IPS-20b (cell line): ENCODE results near the gene RCAN2.

Experiments used
- H3K27ac ChIP-seq: one replicate; pipeline ENCODE4 v1.5.1; 2013; ENCODE audit warnings: low read length
- H3K27me3 ChIP-seq: 2 replicates; pipeline ENCODE4 v1.6.1; 2013; ENCODE audit warnings: mild to moderate bottlenecking, low read length, inconsistent platforms; ENCODE audit not compliant: insufficient read depth
- H3K36me3 ChIP-seq: 2 replicates; pipeline ENCODE4 v1.6.1; 2013; ENCODE audit warnings: low read depth, mild to moderate bottlenecking, inconsistent platforms, low read length, moderate library complexity; ENCODE audit not compliant: insufficient read depth
- H3K4me1 ChIP-seq: 2 replicates; pipeline ENCODE4 v1.6.1; 2013; ENCODE audit warnings: mild to moderate bottlenecking, control low read depth, inconsistent platforms, low read length, moderate library complexity; ENCODE audit not compliant: insufficient read depth
- H3K4me3 ChIP-seq: 2 replicates; pipeline ENCODE4 v1.5.1; 2013; ENCODE audit warnings: mild to moderate bottlenecking, low read length, inconsistent platforms
- H3K9ac ChIP-seq: 2 replicates; pipeline ENCODE4 v1.6.1; 2013; ENCODE audit warnings: low read depth, mild to moderate bottlenecking, inconsistent platforms, low read length, moderate library complexity
- H3K9me3 ChIP-seq: 2 replicates; pipeline ENCODE4 v1.6.1; 2013; ENCODE audit warnings: mild to moderate bottlenecking, low read depth, low read length, inconsistent platforms; ENCODE audit not compliant: insufficient read depth

Gene RCAN2

DNA sequence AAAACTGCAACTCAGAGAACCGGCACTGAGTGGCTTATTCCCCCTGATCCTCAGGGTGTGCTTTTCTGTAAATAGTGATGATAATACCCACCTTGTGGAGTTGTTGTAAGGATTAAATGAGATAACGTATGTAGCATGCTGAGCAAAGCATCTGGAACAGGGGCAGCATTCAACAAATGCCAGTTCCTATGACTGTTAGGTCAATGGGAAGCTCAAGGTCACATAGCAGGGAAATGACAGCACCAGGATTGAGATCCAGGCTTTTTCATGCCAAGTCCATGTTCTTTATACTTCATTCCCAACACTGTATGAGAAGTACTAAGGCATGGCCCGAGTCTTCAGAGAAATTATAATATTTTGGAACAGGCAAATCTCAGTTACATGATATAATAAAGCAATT is 5.1 kb downstream of the RCAN2 start:
- no peak overlapping the region for H3K27ac ChIP-seq
- H3K9ac ChIP-seq, result no peak overlapping the region
- no peaks in the 10 kb centered on the region for H3K36me3 ChIP-seq
- H3K9me3 ChIP-seq, result no peaks in the 10 kb centered on the region
- H3K4me3 ChIP-seq, result no peak overlapping the region
- peaks cover 16% of the 10 kb centered on the region for H3K4me1 ChIP-seq
- H3K27me3 ChIP-seq, result peaks cover 23% of the 10 kb centered on the region

DNA sequence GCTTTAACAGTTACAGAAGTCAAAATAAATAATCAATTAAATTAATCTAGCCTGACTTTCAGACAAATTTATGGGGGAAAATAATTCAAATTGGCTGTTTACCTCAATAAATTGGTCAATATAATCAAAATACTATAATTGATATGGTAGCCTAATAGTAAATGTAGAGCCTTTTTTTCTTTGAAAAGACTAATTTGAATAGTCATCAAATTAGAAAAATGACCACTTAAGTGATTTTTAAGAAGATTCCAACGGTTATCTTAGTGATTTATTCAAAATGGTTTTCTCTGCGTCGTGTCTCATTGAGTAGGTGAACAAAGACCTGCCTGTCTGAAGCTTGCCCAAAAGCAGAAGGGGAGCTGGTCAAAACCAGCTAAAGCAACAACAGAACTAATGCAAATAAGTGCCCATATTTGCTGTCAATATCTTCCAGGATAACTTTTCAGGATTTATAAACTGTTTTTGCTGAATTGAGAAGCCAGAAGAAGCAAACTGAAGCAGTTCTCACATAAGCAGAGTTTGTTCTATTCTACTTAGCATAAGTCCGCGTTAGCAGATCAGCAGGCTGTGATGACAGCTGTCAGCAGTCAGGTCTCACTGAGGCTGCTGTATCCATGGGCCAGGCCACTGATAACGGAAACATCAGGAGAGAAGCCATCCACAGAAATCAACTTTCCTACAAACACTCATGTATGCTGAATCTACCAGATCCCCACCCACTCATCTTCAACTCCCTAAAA is 7.0 kb downstream of the RCAN2 start:
- Histone ChIP-seq H3K36me3 (no peaks in the 10 kb centered on the region), H3K27me3 (peaks cover 8% of the 10 kb centered on the region), H3K9ac (no peak overlapping the region), H3K27ac (no peak overlapping the region), H3K9me3 (no peaks in the 10 kb centered on the region), H3K4me1 (peaks cover 9% of the 10 kb centered on the region; the same call in 1 of the 2 replicates), H3K4me3 (no peak overlapping the region)

DNA sequence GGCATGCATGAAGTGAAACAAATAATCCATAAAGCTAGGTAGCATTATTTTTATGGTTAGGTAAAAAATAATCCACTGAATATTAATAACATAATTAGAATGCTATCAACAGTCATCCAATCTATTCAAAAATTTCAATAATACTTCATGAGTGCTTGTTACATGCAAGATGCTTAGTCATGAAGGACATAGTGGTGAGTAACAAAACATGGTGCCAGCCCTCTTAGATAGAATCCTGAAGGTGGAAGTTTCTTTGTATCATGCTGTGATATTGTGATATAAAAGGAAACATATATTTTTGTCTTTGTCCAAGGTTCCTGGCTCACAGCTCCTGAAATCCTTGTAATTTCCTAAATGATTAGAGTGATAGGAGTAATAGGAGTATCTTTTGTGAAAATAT is 14.9 kb downstream of the RCAN2 start:
- H3K27ac ChIP-seq, result no peak overlapping the region
- H3K9me3 ChIP-seq, result no peaks in the 10 kb centered on the region
- H3K36me3 ChIP-seq, result no peaks in the 10 kb centered on the region
- no peak overlapping the region for H3K4me3 ChIP-seq
- no peak overlapping the region for H3K9ac ChIP-seq
- H3K27me3 ChIP-seq, result no peaks in the 10 kb centered on the region
- 0 out of 2 replicates have a peak, but pooled peaks cover 8% of the 10 kb centered on the region for H3K4me1 ChIP-seq

DNA sequence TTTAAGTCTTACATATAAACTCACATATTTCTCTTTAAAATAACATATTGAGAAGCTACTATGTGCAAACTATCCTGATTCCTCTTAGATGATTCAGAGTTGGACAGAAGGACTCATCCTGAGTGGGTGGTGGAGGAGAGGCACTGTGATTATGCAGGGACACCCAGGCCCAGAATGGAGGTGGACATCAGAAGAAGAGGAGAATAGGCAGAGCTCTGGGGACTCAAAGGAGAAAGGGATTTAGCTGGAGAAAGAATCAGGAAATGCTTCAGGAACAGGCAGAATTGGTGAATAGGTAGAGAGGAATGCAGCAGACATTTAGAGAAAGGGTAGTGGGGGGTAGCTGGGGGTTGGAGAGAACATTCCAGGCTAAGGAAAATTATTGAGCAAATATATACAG is 17.4 kb downstream of the RCAN2 start:
- H3K27me3 ChIP-seq, result no peaks in the 10 kb centered on the region
- H3K36me3 ChIP-seq, result no peaks in the 10 kb centered on the region
- no peak overlapping the region for H3K9ac ChIP-seq
- H3K4me3 ChIP-seq, result no peak overlapping the region
- no peak overlapping the region for H3K27ac ChIP-seq
- no peaks in the 10 kb centered on the region for H3K9me3 ChIP-seq
- H3K4me1 ChIP-seq, result peaks cover 13% of the 10 kb centered on the region; the same call in 1 of the 2 replicates

DNA sequence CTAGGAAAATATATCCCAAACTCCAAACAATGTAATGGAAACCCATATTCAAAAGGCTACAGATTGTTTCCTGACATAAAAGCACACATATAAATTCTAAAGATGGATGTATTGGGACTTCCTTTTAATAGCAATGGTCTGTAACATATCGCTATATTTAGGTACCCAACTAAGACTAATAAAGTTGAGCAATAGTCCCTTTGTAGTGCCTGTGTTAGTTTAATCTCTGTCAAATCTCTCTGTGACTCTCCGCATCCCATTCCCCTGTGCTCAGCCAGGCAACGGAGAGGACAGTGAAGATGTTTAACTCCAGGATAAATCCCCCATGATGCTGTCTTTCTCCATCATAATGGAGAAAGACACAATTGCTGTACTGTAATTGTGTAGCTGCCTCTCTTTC is 19.0 kb downstream of the RCAN2 start:
- Histone ChIP-seq H3K4me1 (peaks cover 9% of the 10 kb centered on the region; the same call in 1 of the 2 replicates), H3K27ac (no peak overlapping the region), H3K9ac (no peak overlapping the region), H3K4me3 (no peak overlapping the region), H3K9me3 (no peaks in the 10 kb centered on the region), H3K27me3 (no peaks in the 10 kb centered on the region), H3K36me3 (no peaks in the 10 kb centered on the region)

DNA sequence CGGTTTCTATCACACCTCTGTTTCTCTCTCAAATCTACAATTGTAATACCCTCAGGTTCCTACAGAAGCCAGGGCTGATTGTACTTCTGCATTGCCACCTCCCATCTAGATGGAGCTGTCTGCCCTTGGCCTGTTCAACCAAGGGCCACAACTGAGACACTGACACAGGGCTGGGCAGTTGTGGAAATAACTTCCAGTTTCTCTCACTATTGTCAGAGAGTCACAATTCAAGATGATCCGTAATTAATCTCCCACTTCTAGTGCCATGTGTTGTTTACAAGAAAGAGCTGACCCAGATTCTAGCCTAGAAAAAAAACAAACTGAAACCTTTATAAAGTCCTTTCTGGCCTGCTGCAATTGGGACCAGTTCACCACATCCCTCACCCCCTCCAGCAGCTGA is 22.2 kb downstream of the RCAN2 start:
- no peak overlapping the region for H3K9ac ChIP-seq
- H3K27me3 ChIP-seq, result no peaks in the 10 kb centered on the region
- H3K36me3 ChIP-seq, result no peaks in the 10 kb centered on the region
- no peak overlapping the region for H3K4me3 ChIP-seq
- H3K27ac ChIP-seq, result peak overlapping the region; percentile 8
- no peaks in the 10 kb centered on the region for H3K9me3 ChIP-seq
- peaks cover 27% of the 10 kb centered on the region for H3K4me1 ChIP-seq

DNA sequence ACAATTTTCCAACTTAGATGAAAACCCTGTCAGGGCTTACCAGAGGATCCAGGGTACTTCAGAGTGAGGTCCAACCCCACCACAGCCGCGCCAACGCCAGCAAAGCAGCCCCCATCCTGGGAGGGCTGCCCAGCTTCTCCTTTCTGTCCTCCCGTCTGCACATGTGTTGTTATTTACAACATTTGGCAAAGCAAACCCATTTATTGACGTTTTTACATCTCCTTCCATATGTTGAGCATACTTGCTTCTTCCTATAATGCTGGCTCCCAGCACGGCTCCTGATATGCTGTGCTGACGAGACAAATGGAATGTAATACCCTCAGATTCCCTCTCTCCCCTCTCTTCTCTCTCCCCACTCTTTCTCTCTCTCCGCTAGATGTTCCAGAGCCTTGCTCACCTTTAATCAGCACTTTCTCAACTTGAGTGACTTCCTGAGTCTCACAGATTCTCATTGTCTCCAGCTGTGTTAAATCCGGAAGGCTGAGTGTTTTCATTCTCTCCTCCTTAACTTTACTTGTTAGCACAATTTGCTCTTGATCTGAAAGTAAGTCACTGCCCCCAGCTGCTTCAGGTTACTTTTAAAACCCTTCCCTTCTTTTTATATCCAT is 22.7 kb downstream of the RCAN2 start:
- no peaks in the 10 kb centered on the region for H3K36me3 ChIP-seq
- no peak overlapping the region for H3K9ac ChIP-seq
- peaks cover 23% of the 10 kb centered on the region for H3K4me1 ChIP-seq
- no peak overlapping the region for H3K4me3 ChIP-seq
- H3K9me3 ChIP-seq, result no peaks in the 10 kb centered on the region
- H3K27me3 ChIP-seq, result no peaks in the 10 kb centered on the region
- H3K27ac ChIP-seq, result peak overlapping the region; percentile 8

DNA sequence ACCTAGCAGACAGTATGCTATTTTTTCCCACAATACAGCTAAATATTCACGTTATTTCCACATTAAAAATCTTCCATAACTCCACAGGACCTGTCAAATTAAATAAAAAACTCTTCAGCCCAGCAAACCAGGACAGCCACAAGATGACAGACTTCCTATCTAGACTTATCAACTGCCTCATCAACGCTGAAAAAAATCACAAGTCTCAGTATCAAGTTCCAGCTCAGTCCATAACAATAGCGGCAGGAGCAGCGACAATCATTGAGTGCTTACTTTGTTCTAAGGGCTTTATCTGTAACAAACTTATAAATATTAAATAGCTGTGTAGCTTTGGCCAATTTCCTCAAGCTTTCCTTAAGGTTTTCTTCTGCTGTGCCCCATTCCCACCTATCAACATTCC is 24.7 kb downstream of the RCAN2 start:
- Histone ChIP-seq H3K4me3 (no peak overlapping the region), H3K36me3 (no peaks in the 10 kb centered on the region), H3K9ac (no peak overlapping the region), H3K27ac (no peak overlapping the region), H3K4me1 (peaks cover 23% of the 10 kb centered on the region), H3K27me3 (no peaks in the 10 kb centered on the region), H3K9me3 (no peaks in the 10 kb centered on the region)

DNA sequence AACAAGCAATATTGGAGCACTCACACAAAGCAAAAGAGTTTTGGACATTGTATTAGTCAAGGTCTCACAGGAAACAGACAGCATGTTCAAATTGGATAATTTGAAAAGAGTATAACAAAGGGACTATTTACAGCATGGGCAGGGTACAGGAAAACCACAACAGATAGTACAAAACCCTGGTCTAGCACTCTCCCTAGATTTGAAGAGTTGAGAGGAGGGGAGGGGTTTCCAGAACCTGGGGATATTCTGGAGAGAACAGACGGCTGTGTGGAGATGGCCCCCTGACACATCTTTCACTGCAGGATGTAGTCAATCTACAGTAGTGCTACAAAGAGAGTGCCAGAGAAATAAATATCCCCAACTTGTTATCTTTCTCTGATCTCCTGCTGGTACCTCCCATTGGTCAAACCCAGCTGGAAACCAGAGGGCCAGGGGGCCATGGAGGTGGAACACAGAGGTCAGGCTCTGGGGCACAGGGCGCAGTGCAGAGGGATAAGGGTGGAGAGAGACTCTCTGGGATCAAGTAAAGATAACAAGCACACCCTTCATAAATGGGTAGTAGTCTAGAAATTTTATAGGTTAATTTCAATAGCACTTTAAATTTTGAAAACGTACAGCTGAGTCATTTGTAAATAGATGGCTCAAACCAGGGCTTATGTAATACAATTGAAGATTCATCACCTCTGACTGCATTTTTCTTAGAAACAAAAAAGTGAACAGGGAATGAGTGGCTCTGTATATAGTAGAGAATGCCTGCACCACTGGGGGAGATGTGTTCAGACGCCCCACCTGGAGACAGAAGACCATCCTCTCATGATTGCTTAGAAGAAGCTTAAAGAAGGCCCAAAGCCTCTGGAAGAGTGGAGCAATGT is 25.7 kb downstream of the RCAN2 start:
- Histone ChIP-seq H3K4me1 (peaks cover 23% of the 10 kb centered on the region), H3K9me3 (no peaks in the 10 kb centered on the region), H3K27ac (no peak overlapping the region), H3K36me3 (no peaks in the 10 kb centered on the region), H3K4me3 (no peak overlapping the region), H3K27me3 (no peaks in the 10 kb centered on the region), H3K9ac (no peak overlapping the region)

DNA sequence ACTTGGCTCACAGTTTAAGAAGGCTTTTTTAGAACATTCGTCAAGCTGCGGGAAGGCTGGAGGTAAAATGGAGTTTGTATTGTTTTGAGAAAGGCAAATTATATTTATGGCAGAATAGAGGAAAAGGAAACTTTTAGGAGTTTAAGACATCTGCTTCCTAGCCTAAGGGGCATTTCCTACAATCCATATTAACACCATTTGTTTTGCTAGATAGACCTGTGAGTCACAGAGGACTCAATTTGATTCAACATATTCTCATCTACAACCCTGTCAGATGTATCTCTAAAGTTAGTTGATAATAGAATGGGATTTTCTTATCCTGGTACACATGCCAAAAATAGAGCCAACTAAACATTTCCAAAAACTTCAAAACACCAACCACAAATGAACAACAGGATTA is 35.0 kb downstream of the RCAN2 start:
- Histone ChIP-seq H3K9ac (no peak overlapping the region), H3K27me3 (no peaks in the 10 kb centered on the region), H3K4me3 (no peak overlapping the region), H3K4me1 (no peaks in the 10 kb centered on the region), H3K27ac (no peak overlapping the region), H3K9me3 (no peaks in the 10 kb centered on the region), H3K36me3 (no peaks in the 10 kb centered on the region)

DNA sequence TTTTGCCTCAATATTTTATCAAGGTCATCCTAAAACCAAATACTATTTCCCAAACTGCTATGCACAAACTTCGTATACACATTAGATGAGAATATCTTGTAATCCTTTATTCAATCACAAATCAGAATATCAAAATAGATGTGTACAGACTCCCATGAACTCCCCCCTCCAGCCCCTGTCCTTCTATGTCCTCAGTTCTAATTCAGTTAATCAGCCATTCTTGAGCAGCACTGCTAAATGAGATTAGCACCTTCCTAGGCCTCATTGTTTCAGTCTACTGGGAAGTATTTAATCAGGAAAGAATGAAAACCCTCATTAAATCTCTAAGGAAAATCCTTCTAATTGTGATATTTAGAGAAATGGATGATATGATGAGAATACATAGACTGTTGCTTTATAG is 36.6 kb downstream of the RCAN2 start:
- Histone ChIP-seq H3K27ac (no peak overlapping the region), H3K4me1 (no peaks in the 10 kb centered on the region), H3K9me3 (peaks cover under 1% of the 10 kb centered on the region; the same call in 1 of the 2 replicates), H3K27me3 (no peaks in the 10 kb centered on the region), H3K4me3 (no peak overlapping the region), H3K36me3 (no peaks in the 10 kb centered on the region), H3K9ac (no peak overlapping the region)
